Measurements from ENCODE around the gene FGD2.
"Not testable (repeated sequence)": the region's sequence is repeated elsewhere in the genome, so short reads cannot be mapped to it uniquely, and the experiment has no call there.

- not testable (repeated sequence) for TF ChIP-seq CTCF, POLR2A, POLR2AphosphoS5 (IDR thresholded peaks at IDR 0.05)
Measured at GRCh38 chr6:37043091-37043490, 37.6 kb downstream of the FGD2 start.

Measured in transverse colon (tissue), 4 donors.